Dermis lymphatic vessel endothelial cell (primary cell): ENCODE data around the gene OR4M2. TPM values are rescaled to one million over a fixed set of nuclear protein-coding genes. Genes with fewer than 3 reads are reported as not detected.

Experiments
- total RNA-seq: library from RNA; depleted of rRNA; stranded (reverse); fragments of >200 nt; gene quantifications from 2 replicates; pipeline ENCODE4 v1.2.1, GENCODE V29; 2014

The OR4M2 gene
- not detected in 2 replicates for total RNA-seq

GRCh38 chr15:22080227-22080626, at the start of gene OR4M2:
Gene OR4M2 (plus strand): TSS chr15:22080527. CDS start chr15:22080625, 98 bp downstream.

Other genes with a start within 250 kb of the OR4M2 start
- gene POTEB, start 202.8 kb upstream of the OR4M2 start, total RNA-seq = not detected in 2 replicates